MM.1S (cell line): ENCODE results near the gene MSI2.

ENCODE experiments used
- DNase-seq: peaks from one replicate; pipeline ENCODE4 v3.0.0-alpha.2; 2015
- H2AFZ ChIP-seq: fragments of 300-600 bp; sonication (generic); 2 replicates; pipeline ENCODE4 v1.6.0; 2016; ENCODE audit warnings: antibody characterized with exemption, low read length
- H3F3A ChIP-seq: fragments of 300-600 bp; sonication (generic); 2 replicates; pipeline ENCODE4 v1.6.1; 2016; ENCODE audit warnings: mild to moderate bottlenecking, antibody characterized with exemption, low read length, moderate library complexity, mixed read lengths; ENCODE audit not compliant: insufficient read depth
- H3K27ac ChIP-seq: fragments of 300-600 bp; sonication (generic); 2 replicates; pipeline ENCODE4 v1.5.1; 2016; ENCODE audit warnings: mild to moderate bottlenecking, low read length
- H3K27me3 ChIP-seq: fragments of 300-600 bp; sonication (generic); replicated peaks from 2 replicates; pipeline ENCODE4 v1.6.0; 2016; ENCODE audit warnings: low read length; ENCODE audit not compliant: insufficient read depth
- H3K36me3 ChIP-seq: fragments of 300-600 bp; sonication (generic); replicated peaks from 2 replicates; pipeline ENCODE4 v1.6.1; 2016; ENCODE audit warnings: mild to moderate bottlenecking, low read length, mixed read lengths; ENCODE audit not compliant: insufficient read depth
- H3K4me1 ChIP-seq: fragments of 300-600 bp; sonication (generic); 2 replicates; pipeline ENCODE4 v1.6.1; 2016; ENCODE audit warnings: low read length, mixed read lengths
- H3K4me2 ChIP-seq: fragments of 300-600 bp; sonication (generic); 2 replicates; pipeline ENCODE4 v1.6.0; 2016; ENCODE audit warnings: low read depth, low read length
- H3K4me3 ChIP-seq: fragments of 300-600 bp; sonication (generic); 2 replicates; pipeline ENCODE4 v1.5.1; 2016; ENCODE audit warnings: low read length, mixed read lengths
- H3K79me2 ChIP-seq: fragments of 300-600 bp; sonication (generic); 2 replicates; pipeline ENCODE4 v1.6.1; 2016; ENCODE audit warnings: mixed run types, low read length, mixed read lengths
- H3K9ac ChIP-seq: fragments of 300-600 bp; sonication (generic); 2 replicates; pipeline ENCODE4 v1.6.1; 2016; ENCODE audit warnings: low read length, mixed read lengths
- H3K9me2 ChIP-seq: fragments of 300-600 bp; sonication (generic); replicated peaks from 2 replicates; pipeline ENCODE4 v1.6.1; 2016; ENCODE audit warnings: mild to moderate bottlenecking, low read length, mixed read lengths; ENCODE audit not compliant: insufficient read depth
- H3K9me3 ChIP-seq: fragments of 300-600 bp; sonication (generic); replicated peaks from 2 replicates; pipeline ENCODE4 v1.6.1; 2016; ENCODE audit warnings: mild to moderate bottlenecking, low read length, mixed read lengths; ENCODE audit not compliant: insufficient read depth
- H4K20me1 ChIP-seq: fragments of 300-600 bp; sonication (generic); 2 replicates; pipeline ENCODE4 v1.6.1; 2016; ENCODE audit warnings: mild to moderate bottlenecking, low read length, moderate library complexity, mixed read lengths; ENCODE audit not compliant: insufficient read depth
- EZH2 ChIP-seq: fragments of 300-600 bp; sonication (generic); optimal IDR thresholded peaks from 2 replicates; pipeline ENCODE3; 2017; ENCODE audit warnings: low read depth, mild to moderate bottlenecking, antibody characterized with exemption, low read length, mixed read lengths
- EZH2phosphoT487 ChIP-seq: fragments of 300-600 bp; sonication (generic); IDR thresholded peaks from 2 replicates; pipeline ENCODE4 v1.6.1; 2018; ENCODE audit warnings: antibody characterized with exemption, low read length
- TF ChIP-seq, protein P1 (sequence below): fragments of 300-600 bp; sonication (generic); IDR thresholded peaks from 2 replicates; pipeline ENCODE4 v1.5.1; 2016; ENCODE audit warnings: antibody characterized with exemption, low read length, mixed read lengths

Gene MSI2

DNA sequence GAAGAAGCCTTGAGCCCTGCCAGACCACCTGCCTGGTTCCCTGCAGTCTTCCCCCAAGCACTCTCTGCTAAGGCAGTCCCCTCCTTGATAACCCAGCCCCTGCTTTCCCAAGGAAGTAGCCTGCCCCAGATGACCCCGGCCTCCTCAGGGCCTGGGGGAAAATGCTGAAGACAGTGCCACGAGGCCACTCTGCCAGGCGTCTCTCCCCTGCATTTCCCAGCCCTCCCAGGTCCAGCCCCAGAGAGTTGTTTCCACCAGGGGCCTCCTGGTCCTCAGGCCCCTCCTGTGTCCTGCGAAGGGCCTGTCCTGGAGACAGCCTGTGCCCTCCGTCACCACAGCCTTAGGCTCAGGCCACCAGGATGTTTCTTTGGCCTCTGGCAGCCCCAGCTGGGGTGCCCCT lies 392.4 kb downstream of the MSI2 start:
- no peaks in the 10 kb centered on the region for H3K9me2 ChIP-seq
- DNase-seq = no peak
- H3K27me3 ChIP-seq = no peaks in the 10 kb centered on the region
- H4K20me1 ChIP-seq = no peaks in the 10 kb centered on the region
- H3K4me3 ChIP-seq = no peak overlapping the region
- TF ChIP-seq EZH2phosphoT487 (no peak), EZH2 (no peak)
- TF ChIP-seq, protein P1, sequence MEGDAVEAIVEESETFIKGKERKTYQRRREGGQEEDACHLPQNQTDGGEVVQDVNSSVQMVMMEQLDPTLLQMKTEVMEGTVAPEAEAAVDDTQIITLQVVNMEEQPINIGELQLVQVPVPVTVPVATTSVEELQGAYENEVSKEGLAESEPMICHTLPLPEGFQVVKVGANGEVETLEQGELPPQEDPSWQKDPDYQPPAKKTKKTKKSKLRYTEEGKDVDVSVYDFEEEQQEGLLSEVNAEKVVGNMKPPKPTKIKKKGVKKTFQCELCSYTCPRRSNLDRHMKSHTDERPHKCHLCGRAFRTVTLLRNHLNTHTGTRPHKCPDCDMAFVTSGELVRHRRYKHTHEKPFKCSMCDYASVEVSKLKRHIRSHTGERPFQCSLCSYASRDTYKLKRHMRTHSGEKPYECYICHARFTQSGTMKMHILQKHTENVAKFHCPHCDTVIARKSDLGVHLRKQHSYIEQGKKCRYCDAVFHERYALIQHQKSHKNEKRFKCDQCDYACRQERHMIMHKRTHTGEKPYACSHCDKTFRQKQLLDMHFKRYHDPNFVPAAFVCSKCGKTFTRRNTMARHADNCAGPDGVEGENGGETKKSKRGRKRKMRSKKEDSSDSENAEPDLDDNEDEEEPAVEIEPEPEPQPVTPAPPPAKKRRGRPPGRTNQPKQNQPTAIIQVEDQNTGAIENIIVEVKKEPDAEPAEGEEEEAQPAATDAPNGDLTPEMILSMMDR = no peak
- no peaks in the 10 kb centered on the region for H3K36me3 ChIP-seq
- no peak overlapping the region for H2AFZ ChIP-seq
- no peaks in the 10 kb centered on the region for H3F3A ChIP-seq
- no peaks in the 10 kb centered on the region for H3K9me3 ChIP-seq
- H3K9ac ChIP-seq = no peak overlapping the region
- 0 out of 2 replicates have a peak, but pooled peaks cover 2% of the 10 kb centered on the region for H3K4me1 ChIP-seq
- H3K27ac ChIP-seq = no peak overlapping the region
- no peaks in the 10 kb centered on the region for H3K79me2 ChIP-seq
- no peak overlapping the region for H3K4me2 ChIP-seq

DNA sequence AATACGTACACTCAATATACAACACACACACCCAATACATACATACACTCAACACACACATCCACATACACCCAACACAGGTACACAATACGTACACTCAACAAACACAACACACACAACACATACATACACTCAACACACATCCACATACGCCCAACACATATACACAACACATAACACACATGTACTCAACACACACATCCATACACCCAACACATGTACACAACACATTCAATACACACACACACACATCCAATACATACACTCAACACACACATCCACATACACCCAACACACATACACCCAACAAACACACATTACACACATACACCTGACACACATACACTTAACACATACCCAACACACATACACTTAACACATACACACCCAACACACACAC lies 392.9 kb downstream of the MSI2 start:
- TF ChIP-seq, protein P1 = no peak
- TF ChIP-seq EZH2 = no peak
- TF ChIP-seq EZH2phosphoT487 = no peak

DNA sequence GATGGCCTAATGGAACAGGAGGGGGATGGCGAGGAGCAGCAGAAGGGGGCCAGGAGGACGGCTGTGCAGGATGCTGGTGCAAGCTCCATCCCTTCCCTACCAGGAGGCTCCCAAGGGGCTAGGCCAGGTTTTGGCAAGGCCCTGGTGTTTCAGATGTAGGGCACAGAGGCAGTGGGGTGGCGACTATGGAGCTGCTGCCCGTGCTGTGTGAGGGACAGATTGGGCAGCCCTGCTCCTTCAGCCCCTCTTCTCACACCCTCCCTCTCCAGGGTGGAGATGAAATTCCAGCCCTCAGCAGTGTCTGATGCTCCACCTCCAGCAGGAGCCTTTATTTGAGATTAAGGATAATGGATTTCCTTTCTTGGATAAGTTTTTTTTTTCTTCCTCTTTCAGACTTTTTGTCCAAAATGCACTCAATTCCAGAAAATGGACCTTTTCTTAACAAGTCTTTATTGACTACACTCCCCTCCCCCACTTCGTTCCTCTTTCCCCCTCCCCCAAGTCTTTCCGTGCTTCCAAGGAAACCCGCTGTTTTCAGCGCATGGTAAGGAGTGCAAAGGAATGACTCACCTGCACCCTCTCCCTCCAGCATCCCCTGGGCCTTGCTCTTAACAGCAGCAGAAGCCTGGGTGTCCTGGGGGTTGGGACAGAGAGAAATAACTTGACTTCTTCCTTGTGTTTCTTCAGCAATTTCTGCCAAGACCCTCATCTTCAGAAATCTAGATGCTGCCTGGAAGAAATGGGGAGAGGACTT lies 393.6 kb downstream of the MSI2 start:
- Histone ChIP-seq H3K4me2 (no peak overlapping the region), H3K79me2 (no peaks in the 10 kb centered on the region), H3K4me1 (peaks cover 12% of the 10 kb centered on the region), H3K9me2 (no peaks in the 10 kb centered on the region), H3F3A (no peaks in the 10 kb centered on the region), H4K20me1 (no peaks in the 10 kb centered on the region), H3K27me3 (no peaks in the 10 kb centered on the region), H3K36me3 (no peaks in the 10 kb centered on the region), H3K9ac (no peak overlapping the region), H3K4me3 (no peak overlapping the region), H3K27ac (no peak overlapping the region), H3K9me3 (no peaks in the 10 kb centered on the region), H2AFZ (no peak overlapping the region)
- no peak for TF ChIP-seq EZH2
- TF ChIP-seq EZH2phosphoT487 = no peak
- TF ChIP-seq, protein P1 = no peak
- no peak for DNase-seq

More for the DNA sequence above, 392.9 kb downstream of the MSI2 start:
- H3K9me2 ChIP-seq = no peaks in the 10 kb centered on the region
- no peaks in the 10 kb centered on the region for H3K79me2 ChIP-seq
- no peak overlapping the region for H2AFZ ChIP-seq
- no peaks in the 10 kb centered on the region for H3K36me3 ChIP-seq
- no peak for DNase-seq
- H3K9me3 ChIP-seq = no peaks in the 10 kb centered on the region
- H3K4me1 ChIP-seq = 0 out of 2 replicates have a peak, but pooled peaks cover 6% of the 10 kb centered on the region
- no peak overlapping the region for H3K27ac ChIP-seq
- no peak overlapping the region for H3K4me3 ChIP-seq
- H3K27me3 ChIP-seq = no peaks in the 10 kb centered on the region
- H3K9ac ChIP-seq = no peak overlapping the region
- H3F3A ChIP-seq = no peaks in the 10 kb centered on the region
- H3K4me2 ChIP-seq = no peak overlapping the region
- H4K20me1 ChIP-seq = no peaks in the 10 kb centered on the region
